ENCODE results near the gene ATP2B3. TPM values are rescaled to one million over a fixed set of nuclear protein-coding genes. Genes with fewer than 3 reads are reported as not detected.

The ATP2B3 gene
- total RNA-seq, 2 donors from 2014 or later, result not detected

- Histone ChIP-seq H3K27ac (no peak overlapping the region), H3K4me3 (no peak overlapping the region), H3K27me3 (no peaks in the 10 kb centered on the region), H3K9me3 (no peaks in the 10 kb centered on the region), H3K36me3 (replicated peaks in 1 of 2; ENCODE audit: insufficient read depth in 1 of 2, low read depth in 2 of 2) (no peaks in the 10 kb centered on the region), H3K4me1 (peaks cover 11% of the 10 kb centered on the region)
- no peak for ATAC-seq
- peak in 3 of 4 donors; percentile 25 to 45 (median 32) for DNase-seq
- TF ChIP-seq CTCF (IDR thresholded peaks at IDR 0.05) (no peak), POLR2A (IDR thresholded peaks at IDR 0.05) (no peak)
- WGBS, 2 donors, result 78 to 90% methylated on average over 4 to 7 of the region's 12 CpGs
- intact Hi-C loops (cut with DNase I), result no loop called here
Measured at GRCh38 chrX:153592966-153593688, 75.7 kb downstream of the ATP2B3 start.

DNA sequence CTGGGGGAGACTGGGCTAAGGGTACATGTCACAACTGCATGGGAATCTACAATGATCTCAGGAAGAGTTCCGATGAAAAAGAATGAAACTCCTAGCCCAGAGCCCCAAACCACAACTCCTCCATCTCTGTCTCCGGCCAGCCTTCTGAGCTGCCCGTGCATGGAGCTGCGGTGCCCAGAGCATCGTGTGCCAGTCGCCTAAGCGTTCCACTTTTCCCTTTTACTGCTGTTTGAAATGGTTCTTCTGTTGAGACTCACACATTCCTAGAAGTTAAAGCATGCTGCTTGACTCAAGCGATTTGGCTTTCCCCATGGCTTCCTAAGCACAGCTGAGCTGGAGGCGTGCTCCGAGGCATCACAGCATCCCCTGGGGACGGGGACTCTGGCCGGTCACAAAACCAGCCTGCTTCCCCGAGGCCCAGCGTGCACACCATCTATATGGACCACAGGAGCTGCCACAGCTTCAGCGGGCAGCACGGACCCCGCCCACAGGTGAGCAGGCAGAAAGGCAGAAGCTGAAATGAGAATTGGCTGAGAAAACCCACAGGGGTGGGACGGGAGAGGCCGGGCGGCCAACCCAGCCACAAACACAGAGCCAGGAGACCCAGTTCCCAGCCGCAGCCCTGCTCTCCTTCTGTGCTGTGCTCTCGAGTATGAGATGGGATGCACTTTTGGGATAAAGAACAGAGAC lies 76.5 kb downstream of the ATP2B3 start:
- Histone ChIP-seq H3K36me3 (replicated peaks in 1 of 2; ENCODE audit: insufficient read depth in 1 of 2, low read depth in 2 of 2) (no peaks in the 10 kb centered on the region), H3K9me3 (no peaks in the 10 kb centered on the region), H3K27ac (no peak overlapping the region), H3K4me1 (peaks cover 11% of the 10 kb centered on the region), H3K27me3 (no peaks in the 10 kb centered on the region), H3K4me3 (no peak overlapping the region)
- WGBS, 2 donors, result 50 to 87% methylated on average over 3 to 11 of the region's 22 CpGs
- intact Hi-C loops (cut with DNase I), result no loop called here
- DNase-seq (no peak), ATAC-seq (no peak)
- no peak for TF ChIP-seq CTCF (IDR thresholded peaks at IDR 0.05)
- no peak for TF ChIP-seq POLR2A (IDR thresholded peaks at IDR 0.05)

- H3K36me3 ChIP-seq (replicated peaks in 1 of 2; ENCODE audit: insufficient read depth in 1 of 2, low read depth in 2 of 2), result no peaks in the 10 kb centered on the region
- ATAC-seq, result no peak
- intact Hi-C loops (cut with DNase I), result loop anchor here (5.0 kb wide), 1 partner anchor 643 kb away; no protein-coding TSS in a partner anchor
Measured at GRCh38 chrX:153595387-153595786, 77.9 kb downstream of the ATP2B3 start.

More at GRCh38 chrX:153595387-153595786, 77.9 kb downstream of the ATP2B3 start:
- Histone ChIP-seq H3K27me3 (no peaks in the 10 kb centered on the region), H3K27ac (no peak overlapping the region), H3K4me1 (peaks cover 17% of the 10 kb centered on the region), H3K4me3 (no peak overlapping the region), H3K9me3 (no peaks in the 10 kb centered on the region)
- WGBS, 2 donors, result 89 to 90% methylated on average over 5 to 7 of the region's 11 CpGs
- DNase-seq, result no peak
- TF ChIP-seq POLR2A (IDR thresholded peaks at IDR 0.05) (no peak), CTCF (IDR thresholded peaks at IDR 0.05) (no peak)
